SK-N-SH (cell line): ENCODE results near the gene ZNF708.

ENCODE experiments used
- CTCF ChIP-seq: fragments of 200-600 bp; sonication (generic); IDR thresholded peaks from 2 replicates; pipeline ENCODE4 v1.6.1; 2017; ENCODE audit warnings: antibody characterized with exemption, mild to moderate bottlenecking, moderate library complexity
- NRF1 ChIP-seq: IDR thresholded peaks from 2 replicates; pipeline ENCODE4 v1.6.1; 2012; ENCODE audit warnings: low read depth, mild to moderate bottlenecking, low read length
- RAD21 ChIP-seq: IDR thresholded peaks from 2 replicates; pipeline ENCODE4 v1.6.1; 2012; ENCODE audit warnings: mild to moderate bottlenecking, low read length
- REST ChIP-seq: IDR thresholded peaks from 2 replicates; pipeline ENCODE4 v1.6.1; 2012; ENCODE audit warnings: mild to moderate bottlenecking, low read depth, low read length, moderate library complexity
- TAF1 ChIP-seq: IDR thresholded peaks from 2 replicates; pipeline ENCODE4 v1.6.1; 2012; ENCODE audit warnings: low read depth, mild to moderate bottlenecking, low read length, moderate library complexity, borderline replicate concordance
- TF ChIP-seq, protein P1 (sequence below): fragments of 150-350 bp; IDR thresholded peaks from 2 replicates; pipeline ENCODE4 v1.6.1; 2017; ENCODE audit warnings: antibody characterized with exemption, low read length, low read depth, borderline replicate concordance

- TF ChIP-seq TAF1 (no peak), REST (no peak), CTCF (no peak), NRF1 (no peak), RAD21 (no peak)
- TF ChIP-seq, protein P1, sequence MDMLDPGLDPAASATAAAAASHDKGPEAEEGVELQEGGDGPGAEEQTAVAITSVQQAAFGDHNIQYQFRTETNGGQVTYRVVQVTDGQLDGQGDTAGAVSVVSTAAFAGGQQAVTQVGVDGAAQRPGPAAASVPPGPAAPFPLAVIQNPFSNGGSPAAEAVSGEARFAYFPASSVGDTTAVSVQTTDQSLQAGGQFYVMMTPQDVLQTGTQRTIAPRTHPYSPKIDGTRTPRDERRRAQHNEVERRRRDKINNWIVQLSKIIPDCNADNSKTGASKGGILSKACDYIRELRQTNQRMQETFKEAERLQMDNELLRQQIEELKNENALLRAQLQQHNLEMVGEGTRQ, result no peak
These were observed 6.7 kb downstream of the ZNF708 start for GRCh38 chr19:21322528-21322927.
